22Rv1 (cell line): ENCODE measurements around the gene ACR.
"Not testable (repeated sequence)": the region's sequence is repeated elsewhere in the genome, so short reads cannot be mapped to it uniquely, and the experiment has no call there.

Experiments used
- ZFX ChIP-seq: fragments of 450-650 bp; IDR thresholded peaks from 2 replicates; pipeline ENCODE4 v1.6.1; 2017; ENCODE audit warnings: antibody characterized with exemption, borderline replicate concordance
- TF ChIP-seq, protein P1 (sequence below): fragments of 450-650 bp; IDR thresholded peaks from 2 replicates; pipeline ENCODE4 v1.5.1; 2017; ENCODE audit warnings: mild to moderate bottlenecking

DNA sequence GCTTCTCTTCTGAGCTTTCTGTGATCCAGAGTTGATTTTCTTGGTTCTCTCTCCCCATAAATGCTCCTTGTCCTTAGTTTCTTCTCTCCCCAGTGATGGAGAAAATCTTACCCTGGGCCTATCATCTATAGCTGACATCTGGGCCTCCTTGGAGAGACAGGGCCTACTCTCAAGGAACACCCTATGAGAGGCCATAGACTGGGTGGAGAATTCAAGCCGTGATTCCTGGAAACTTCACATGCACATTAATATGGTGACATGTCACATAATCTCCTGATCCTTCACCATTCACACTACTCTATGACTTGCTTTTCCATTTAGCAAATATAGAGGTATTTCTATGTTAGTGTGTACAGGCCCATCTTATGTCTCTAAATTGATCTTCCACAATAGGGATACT lies 9.5 kb downstream of the ACR start:
- TF ChIP-seq, protein P1, sequence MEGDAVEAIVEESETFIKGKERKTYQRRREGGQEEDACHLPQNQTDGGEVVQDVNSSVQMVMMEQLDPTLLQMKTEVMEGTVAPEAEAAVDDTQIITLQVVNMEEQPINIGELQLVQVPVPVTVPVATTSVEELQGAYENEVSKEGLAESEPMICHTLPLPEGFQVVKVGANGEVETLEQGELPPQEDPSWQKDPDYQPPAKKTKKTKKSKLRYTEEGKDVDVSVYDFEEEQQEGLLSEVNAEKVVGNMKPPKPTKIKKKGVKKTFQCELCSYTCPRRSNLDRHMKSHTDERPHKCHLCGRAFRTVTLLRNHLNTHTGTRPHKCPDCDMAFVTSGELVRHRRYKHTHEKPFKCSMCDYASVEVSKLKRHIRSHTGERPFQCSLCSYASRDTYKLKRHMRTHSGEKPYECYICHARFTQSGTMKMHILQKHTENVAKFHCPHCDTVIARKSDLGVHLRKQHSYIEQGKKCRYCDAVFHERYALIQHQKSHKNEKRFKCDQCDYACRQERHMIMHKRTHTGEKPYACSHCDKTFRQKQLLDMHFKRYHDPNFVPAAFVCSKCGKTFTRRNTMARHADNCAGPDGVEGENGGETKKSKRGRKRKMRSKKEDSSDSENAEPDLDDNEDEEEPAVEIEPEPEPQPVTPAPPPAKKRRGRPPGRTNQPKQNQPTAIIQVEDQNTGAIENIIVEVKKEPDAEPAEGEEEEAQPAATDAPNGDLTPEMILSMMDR = not testable (repeated sequence)
- TF ChIP-seq ZFX = not testable (repeated sequence)
